ENCODE measurements around the gene RAP1A.

The RAP1A gene

GRCh38 chr1:111581166-111581565 is 38.4 kb upstream of the RAP1A start:
- H3K4me3 ChIP-seq (ENCODE audit: low read depth in 1 of 2, low read length in 2 of 2), result no peak overlapping the region
- no peaks in the 10 kb centered on the region for H4K20me1 ChIP-seq (ENCODE audit: insufficient read depth, low read length)
- H3K4me2 ChIP-seq (ENCODE audit: insufficient read depth, low read length), result no peak overlapping the region
- H3K4me1 ChIP-seq (ENCODE audit: insufficient read depth, low read length), result no peaks in the 10 kb centered on the region
- H3K79me2 ChIP-seq (ENCODE audit: insufficient read depth, low read length), result no peaks in the 10 kb centered on the region
- no peak overlapping the region for H2AFZ ChIP-seq (ENCODE audit: low read depth, low read length)
- ATAC-seq (ENCODE audit: insufficient read depth, low read depth) (no peak), DNase-seq (no peak)
- H3K9me3 ChIP-seq (ENCODE audit: insufficient read depth, low read length, severe bottlenecking), result no peaks in the 10 kb centered on the region
- H3K27ac ChIP-seq (ENCODE audit: low read length), result no peak overlapping the region
- no peaks in the 10 kb centered on the region for H3K36me3 ChIP-seq (ENCODE audit: insufficient read depth, low read length)
- H3K9ac ChIP-seq (ENCODE audit: low read depth, low read length), result no peak overlapping the region
- peaks cover 14% of the 10 kb centered on the region for H3K27me3 ChIP-seq (ENCODE audit: insufficient read depth, low read length, poor library complexity)
- TF ChIP-seq EZH2 (IDR thresholded peaks at IDR 0.05; ENCODE audit: borderline replicate concordance, low read depth, low read length, severe bottlenecking) (no peak), CTCF (IDR thresholded peaks at IDR 0.05; ENCODE audit: borderline replicate concordance, extremely low read depth, low read length, poor library complexity, severe bottlenecking) (no peak)

- Histone ChIP-seq H3K27ac (ENCODE audit: low read length) (no peak overlapping the region), H3K9me3 (ENCODE audit: insufficient read depth, low read length, severe bottlenecking) (no peaks in the 10 kb centered on the region), H3K9ac (ENCODE audit: low read depth, low read length) (no peak overlapping the region), H3K79me2 (ENCODE audit: insufficient read depth, low read length) (no peaks in the 10 kb centered on the region), H3K27me3 (ENCODE audit: insufficient read depth, low read length, poor library complexity) (peaks cover 22% of the 10 kb centered on the region), H4K20me1 (ENCODE audit: insufficient read depth, low read length) (no peaks in the 10 kb centered on the region), H3K4me2 (ENCODE audit: insufficient read depth, low read length) (no peak overlapping the region), H2AFZ (ENCODE audit: low read depth, low read length) (no peak overlapping the region), H3K4me1 (ENCODE audit: insufficient read depth, low read length) (no peaks in the 10 kb centered on the region), H3K4me3 (ENCODE audit: low read depth in 1 of 2, low read length in 2 of 2) (no peak overlapping the region), H3K36me3 (ENCODE audit: insufficient read depth, low read length) (no peaks in the 10 kb centered on the region)
- no peak for DNase-seq
- no peak for ATAC-seq (ENCODE audit: insufficient read depth, low read depth)
- TF ChIP-seq CTCF (IDR thresholded peaks at IDR 0.05; ENCODE audit: borderline replicate concordance, extremely low read depth, low read length, poor library complexity, severe bottlenecking), result no peak
Measured at GRCh38 chr1:111582016-111582415, 37.6 kb upstream of the RAP1A start.

GRCh38 chr1:111582644-111583618 is 36.7 kb upstream of the RAP1A start:
- H3K9me3 ChIP-seq (ENCODE audit: insufficient read depth, low read length, severe bottlenecking), result no peaks in the 10 kb centered on the region
- H3K4me2 ChIP-seq (ENCODE audit: insufficient read depth, low read length), result no peak overlapping the region
- TF ChIP-seq EZH2 (IDR thresholded peaks at IDR 0.05; ENCODE audit: borderline replicate concordance, low read depth, low read length, severe bottlenecking) (no peak), CTCF (IDR thresholded peaks at IDR 0.05; ENCODE audit: borderline replicate concordance, extremely low read depth, low read length, poor library complexity, severe bottlenecking) (no peak)
- H3K27ac ChIP-seq (ENCODE audit: low read length), result no peak overlapping the region
- H3K4me3 ChIP-seq (ENCODE audit: low read depth in 1 of 2, low read length in 2 of 2), result no peak overlapping the region
- DNase-seq, result no peak
- no peaks in the 10 kb centered on the region for H3K4me1 ChIP-seq (ENCODE audit: insufficient read depth, low read length)
- no peak overlapping the region for H3K9ac ChIP-seq (ENCODE audit: low read depth, low read length)
- no peaks in the 10 kb centered on the region for H3K79me2 ChIP-seq (ENCODE audit: insufficient read depth, low read length)
- peaks cover 31% of the 10 kb centered on the region for H3K27me3 ChIP-seq (ENCODE audit: insufficient read depth, low read length, poor library complexity)
- no peaks in the 10 kb centered on the region for H3K36me3 ChIP-seq (ENCODE audit: insufficient read depth, low read length)
- no peak for ATAC-seq (ENCODE audit: insufficient read depth, low read depth)
- H2AFZ ChIP-seq (ENCODE audit: low read depth, low read length), result no peak overlapping the region
- H4K20me1 ChIP-seq (ENCODE audit: insufficient read depth, low read length), result no peaks in the 10 kb centered on the region

Measured in DND-41 (cell line).